OCI-LY1 (cell line): Measurements from ENCODE around the gene LYRM2.

ENCODE experiments used
- H2AFZ ChIP-seq: fragments of 200-600 bp; sonication (generic), shearing (Covaris generic); 2 replicates; pipeline ENCODE4 v1.6.0; 2014; ENCODE audit warnings: antibody characterized with exemption, mild to moderate bottlenecking, low read length
- H3F3A ChIP-seq: fragments of 200-600 bp; sonication (generic), shearing (Covaris generic); 2 replicates; pipeline ENCODE4 v1.6.0; 2014; ENCODE audit warnings: mild to moderate bottlenecking, antibody characterized with exemption, low read length, moderate library complexity; ENCODE audit not compliant: insufficient read depth
- H3K27ac ChIP-seq: fragments of 200-600 bp; sonication (generic); 2 replicates; pipeline ENCODE4 v1.5.1; 2014; ENCODE audit warnings: low read length, mixed run types, mild to moderate bottlenecking, low read depth; ENCODE audit not compliant: poor library complexity, severe bottlenecking
- H3K27me3 ChIP-seq: fragments of 200-600 bp; sonication (generic); 2 replicates; pipeline ENCODE4 v1.6.0; 2014; ENCODE audit warnings: antibody characterized with exemption, mild to moderate bottlenecking, low read length, moderate library complexity; ENCODE audit not compliant: insufficient read depth
- H3K36me3 ChIP-seq: fragments of 200-600 bp; sonication (generic); 2 replicates; pipeline ENCODE4 v1.6.1; 2014; ENCODE audit warnings: mild to moderate bottlenecking, antibody characterized with exemption, low read length, moderate library complexity, mixed read lengths; ENCODE audit not compliant: insufficient read depth
- H3K4me1 ChIP-seq: fragments of 200-600 bp; sonication (generic); 2 replicates; pipeline ENCODE4 v1.5.1; 2014; ENCODE audit warnings: mild to moderate bottlenecking, low read length, moderate library complexity; ENCODE audit not compliant: insufficient read depth, severe bottlenecking
- H3K4me2 ChIP-seq: fragments of 200-600 bp; sonication (generic), shearing (Covaris generic); 2 replicates; pipeline ENCODE4 v1.6.1; 2014; ENCODE audit warnings: low read length
- H3K4me3 ChIP-seq: fragments of 200-600 bp; sonication (generic); 2 replicates; pipeline ENCODE4 v1.5.1; 2014; ENCODE audit warnings: low read length, low read depth, mild to moderate bottlenecking, mixed read lengths; ENCODE audit not compliant: poor library complexity, severe bottlenecking
- H3K79me2 ChIP-seq: fragments of 200-600 bp; shearing (Covaris generic); 2 replicates; pipeline ENCODE4 v1.6.1; 2016; ENCODE audit warnings: mixed run types, low read length, mixed read lengths; ENCODE audit not compliant: insufficient read depth
- H3K9ac ChIP-seq: fragments of 200-600 bp; sonication (generic), shearing (Covaris generic); 2 replicates; pipeline ENCODE4 v1.6.1; 2014; ENCODE audit warnings: mild to moderate bottlenecking, low read length, mixed read lengths
- H3K9me2 ChIP-seq: fragments of 200-600 bp; sonication (generic), shearing (Covaris generic); 2 replicates; pipeline ENCODE4 v1.6.1; 2014; ENCODE audit warnings: low read depth, mild to moderate bottlenecking, low read length, mixed read lengths
- H3K9me3 ChIP-seq: fragments of 200-600 bp; shearing (Covaris generic); 2 replicates; pipeline ENCODE4 v1.6.1; 2014; ENCODE audit warnings: low read length, mixed read lengths
- H4K20me1 ChIP-seq: fragments of 200-600 bp; sonication (generic), shearing (Covaris generic); 2 replicates; pipeline ENCODE4 v1.6.0; 2016; ENCODE audit warnings: mild to moderate bottlenecking, low read length; ENCODE audit not compliant: insufficient read depth
- EZH2 ChIP-seq: fragments of 200-600 bp; sonication (generic), shearing (Covaris generic); IDR thresholded peaks from 2 replicates; pipeline ENCODE4 v1.8.0; 2017; ENCODE audit warnings: borderline replicate concordance, mixed run types, mild to moderate bottlenecking, antibody characterized with exemption, low read length, moderate library complexity, mixed read lengths
- TF ChIP-seq, protein P1 (sequence below): fragments of 200-600 bp; sonication (generic), shearing (Covaris generic); IDR thresholded peaks from 2 replicates; pipeline ENCODE4 v1.5.1; 2017; ENCODE audit warnings: mild to moderate bottlenecking, antibody characterized with exemption, low read length, moderate library complexity, mixed read lengths

The LYRM2 gene

DNA sequence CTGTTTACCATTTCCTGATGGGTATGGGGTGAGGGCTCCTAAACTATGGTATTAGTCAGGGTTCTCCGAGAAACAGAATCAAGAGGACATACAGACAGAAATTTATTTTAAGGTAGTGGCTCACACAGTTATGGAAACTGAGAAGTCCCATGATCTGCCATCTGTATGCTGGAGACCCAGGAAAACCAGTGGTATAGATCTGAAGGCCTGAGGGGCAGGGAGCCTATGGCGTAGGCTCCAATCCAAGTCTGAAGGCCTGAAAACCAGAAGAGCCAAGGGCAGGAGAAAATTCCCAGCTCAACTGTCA lies 112.0 kb downstream of the LYRM2 start:
- H3K9me3 ChIP-seq = no peaks in the 10 kb centered on the region
- H3K36me3 ChIP-seq = no peaks in the 10 kb centered on the region
- H3K79me2 ChIP-seq = no peaks in the 10 kb centered on the region
- H2AFZ ChIP-seq = no peak overlapping the region
- H3K9me2 ChIP-seq = no peaks in the 10 kb centered on the region
- H4K20me1 ChIP-seq = no peaks in the 10 kb centered on the region
- no peak overlapping the region for H3K4me2 ChIP-seq
- H3K27ac ChIP-seq = no peak overlapping the region
- H3K27me3 ChIP-seq = no peaks in the 10 kb centered on the region
- no peaks in the 10 kb centered on the region for H3K4me1 ChIP-seq
- H3K9ac ChIP-seq = no peak overlapping the region
- no peaks in the 10 kb centered on the region for H3F3A ChIP-seq
- TF ChIP-seq, protein P1, sequence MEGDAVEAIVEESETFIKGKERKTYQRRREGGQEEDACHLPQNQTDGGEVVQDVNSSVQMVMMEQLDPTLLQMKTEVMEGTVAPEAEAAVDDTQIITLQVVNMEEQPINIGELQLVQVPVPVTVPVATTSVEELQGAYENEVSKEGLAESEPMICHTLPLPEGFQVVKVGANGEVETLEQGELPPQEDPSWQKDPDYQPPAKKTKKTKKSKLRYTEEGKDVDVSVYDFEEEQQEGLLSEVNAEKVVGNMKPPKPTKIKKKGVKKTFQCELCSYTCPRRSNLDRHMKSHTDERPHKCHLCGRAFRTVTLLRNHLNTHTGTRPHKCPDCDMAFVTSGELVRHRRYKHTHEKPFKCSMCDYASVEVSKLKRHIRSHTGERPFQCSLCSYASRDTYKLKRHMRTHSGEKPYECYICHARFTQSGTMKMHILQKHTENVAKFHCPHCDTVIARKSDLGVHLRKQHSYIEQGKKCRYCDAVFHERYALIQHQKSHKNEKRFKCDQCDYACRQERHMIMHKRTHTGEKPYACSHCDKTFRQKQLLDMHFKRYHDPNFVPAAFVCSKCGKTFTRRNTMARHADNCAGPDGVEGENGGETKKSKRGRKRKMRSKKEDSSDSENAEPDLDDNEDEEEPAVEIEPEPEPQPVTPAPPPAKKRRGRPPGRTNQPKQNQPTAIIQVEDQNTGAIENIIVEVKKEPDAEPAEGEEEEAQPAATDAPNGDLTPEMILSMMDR = no peak
- TF ChIP-seq EZH2 = no peak
- no peak overlapping the region for H3K4me3 ChIP-seq

DNA sequence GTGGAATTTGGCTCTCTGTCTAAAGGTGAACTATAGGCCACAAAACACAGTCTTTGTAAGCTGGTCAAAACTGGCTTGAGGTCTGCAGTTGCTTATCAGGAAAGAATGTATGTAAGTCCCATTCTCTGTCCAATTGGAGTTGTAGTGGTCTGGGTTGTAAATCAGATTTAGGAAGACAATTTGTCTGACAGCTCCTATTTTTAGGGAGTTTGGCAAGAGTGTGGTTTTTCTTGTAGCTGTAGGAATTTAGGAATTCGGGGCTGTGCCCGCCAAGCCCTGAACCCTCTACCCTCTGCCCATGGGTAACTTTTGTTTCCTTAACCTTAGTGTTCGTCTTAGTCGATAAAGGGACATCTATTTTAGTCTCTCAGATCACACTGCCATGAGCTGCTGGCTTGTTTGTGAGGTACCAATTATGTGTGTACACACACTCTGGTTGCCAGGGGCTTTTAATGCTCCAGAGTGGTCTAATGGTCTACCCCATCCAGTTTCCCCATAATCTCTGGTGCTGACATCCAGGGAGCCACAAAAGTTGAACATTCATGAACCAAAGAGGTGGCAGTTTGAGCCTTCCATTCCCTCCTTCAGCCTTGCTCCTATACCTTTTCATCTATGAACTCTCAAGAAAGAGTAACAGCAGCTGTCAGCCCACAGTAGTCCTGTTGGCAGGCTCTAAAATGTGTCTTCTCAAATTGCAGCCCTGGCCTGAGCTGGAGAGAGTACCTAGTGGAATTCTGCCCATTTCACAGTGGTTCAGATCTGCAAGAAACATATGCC lies 112.6 kb downstream of the LYRM2 start:
- H3K9ac ChIP-seq = no peak overlapping the region
- TF ChIP-seq EZH2 = no peak
- TF ChIP-seq, protein P1 = no peak
- H3K9me2 ChIP-seq = no peaks in the 10 kb centered on the region
- H4K20me1 ChIP-seq = no peaks in the 10 kb centered on the region
- no peak overlapping the region for H3K27ac ChIP-seq
- H3K4me3 ChIP-seq = no peak overlapping the region
- no peak overlapping the region for H3K4me2 ChIP-seq
- no peaks in the 10 kb centered on the region for H3K4me1 ChIP-seq
- no peaks in the 10 kb centered on the region for H3K27me3 ChIP-seq
- no peaks in the 10 kb centered on the region for H3F3A ChIP-seq
- no peaks in the 10 kb centered on the region for H3K79me2 ChIP-seq
- H3K36me3 ChIP-seq = no peaks in the 10 kb centered on the region
- H3K9me3 ChIP-seq = no peaks in the 10 kb centered on the region
- H2AFZ ChIP-seq = no peak overlapping the region

DNA sequence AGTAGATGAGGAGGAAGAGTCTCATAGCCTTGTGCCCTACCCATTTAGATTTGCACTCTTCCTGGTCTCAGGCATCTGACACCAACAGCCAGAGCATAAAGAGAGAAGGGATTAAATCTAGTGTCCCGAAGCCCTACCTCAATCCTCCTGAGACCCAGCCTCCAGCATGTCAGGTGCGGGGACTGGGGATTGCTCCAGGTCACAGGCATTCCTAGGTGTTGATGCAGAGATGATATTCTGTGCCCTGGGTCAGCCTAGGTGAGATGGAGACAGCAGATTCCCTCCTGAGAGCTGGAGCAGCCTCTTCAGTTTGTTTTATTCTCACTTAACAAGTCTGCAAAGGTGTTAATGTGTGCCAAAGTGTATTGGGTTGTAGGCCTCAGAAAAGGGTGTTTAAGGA lies 115.8 kb downstream of the LYRM2 start:
- Histone ChIP-seq H3K9ac (no peak overlapping the region), H3K4me1 (no peaks in the 10 kb centered on the region), H3F3A (no peaks in the 10 kb centered on the region), H3K27ac (no peak overlapping the region), H3K4me2 (no peak overlapping the region), H3K79me2 (no peaks in the 10 kb centered on the region), H3K4me3 (no peak overlapping the region), H3K36me3 (no peaks in the 10 kb centered on the region), H2AFZ (no peak overlapping the region), H3K9me3 (no peaks in the 10 kb centered on the region), H3K27me3 (no peaks in the 10 kb centered on the region), H3K9me2 (no peaks in the 10 kb centered on the region), H4K20me1 (no peaks in the 10 kb centered on the region)
- TF ChIP-seq, protein P1 = no peak
- TF ChIP-seq EZH2 = no peak
